NCI-H524 (cell line): ENCODE measurements around the gene TCAF1.

Experiments
- DNase-seq, 2 experiments: peaks; one replicate each; lab custom pipeline; 2025; lab: John Stamatoyannopoulos, UW

Gene TCAF1, protein sequence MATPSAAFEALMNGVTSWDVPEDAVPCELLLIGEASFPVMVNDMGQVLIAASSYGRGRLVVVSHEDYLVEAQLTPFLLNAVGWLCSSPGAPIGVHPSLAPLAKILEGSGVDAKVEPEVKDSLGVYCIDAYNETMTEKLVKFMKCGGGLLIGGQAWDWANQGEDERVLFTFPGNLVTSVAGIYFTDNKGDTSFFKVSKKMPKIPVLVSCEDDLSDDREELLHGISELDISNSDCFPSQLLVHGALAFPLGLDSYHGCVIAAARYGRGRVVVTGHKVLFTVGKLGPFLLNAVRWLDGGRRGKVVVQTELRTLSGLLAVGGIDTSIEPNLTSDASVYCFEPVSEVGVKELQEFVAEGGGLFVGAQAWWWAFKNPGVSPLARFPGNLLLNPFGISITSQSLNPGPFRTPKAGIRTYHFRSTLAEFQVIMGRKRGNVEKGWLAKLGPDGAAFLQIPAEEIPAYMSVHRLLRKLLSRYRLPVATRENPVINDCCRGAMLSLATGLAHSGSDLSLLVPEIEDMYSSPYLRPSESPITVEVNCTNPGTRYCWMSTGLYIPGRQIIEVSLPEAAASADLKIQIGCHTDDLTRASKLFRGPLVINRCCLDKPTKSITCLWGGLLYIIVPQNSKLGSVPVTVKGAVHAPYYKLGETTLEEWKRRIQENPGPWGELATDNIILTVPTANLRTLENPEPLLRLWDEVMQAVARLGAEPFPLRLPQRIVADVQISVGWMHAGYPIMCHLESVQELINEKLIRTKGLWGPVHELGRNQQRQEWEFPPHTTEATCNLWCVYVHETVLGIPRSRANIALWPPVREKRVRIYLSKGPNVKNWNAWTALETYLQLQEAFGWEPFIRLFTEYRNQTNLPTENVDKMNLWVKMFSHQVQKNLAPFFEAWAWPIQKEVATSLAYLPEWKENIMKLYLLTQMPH

DNA sequence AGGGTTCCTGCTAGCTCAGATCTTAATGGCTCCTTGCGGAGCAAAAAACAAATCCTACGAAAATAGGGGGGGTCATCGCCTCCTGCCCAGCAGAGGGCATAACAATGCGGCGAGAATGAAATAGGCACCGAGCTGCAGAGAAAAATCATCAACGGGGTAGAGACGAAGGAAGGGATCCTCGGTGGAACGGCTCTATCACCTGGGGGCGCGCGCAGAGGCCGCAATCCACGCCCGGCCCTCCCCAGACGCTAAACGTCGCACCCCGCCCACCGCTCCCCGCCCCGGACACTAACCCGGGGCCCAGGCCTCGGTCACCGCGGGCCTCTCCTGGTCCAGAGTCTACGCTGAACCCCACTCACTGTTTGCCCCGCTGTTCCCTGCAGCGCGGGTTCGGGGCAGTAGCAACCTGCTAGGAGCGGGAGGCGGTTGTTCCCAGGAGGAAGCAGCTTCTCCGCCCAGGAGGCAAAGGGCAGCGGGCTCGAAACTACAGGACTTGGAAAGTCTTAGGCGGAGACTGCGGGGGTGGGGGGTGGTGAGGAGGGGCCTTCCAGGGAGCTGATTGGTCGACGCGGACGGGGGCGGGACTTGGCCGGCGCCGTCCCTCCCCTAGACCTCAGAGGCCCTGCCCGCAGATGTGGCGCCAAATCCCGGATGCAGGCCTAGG lies at the start of gene TCAF1:
Gene TCAF1, minus strand, starts transcription at position 509 of the 664 bp plus-strand sequence. CDS start 25,568 bp downstream, outside the sequence.
- DNase-seq: peak; percentile 86 to 89

DNA sequence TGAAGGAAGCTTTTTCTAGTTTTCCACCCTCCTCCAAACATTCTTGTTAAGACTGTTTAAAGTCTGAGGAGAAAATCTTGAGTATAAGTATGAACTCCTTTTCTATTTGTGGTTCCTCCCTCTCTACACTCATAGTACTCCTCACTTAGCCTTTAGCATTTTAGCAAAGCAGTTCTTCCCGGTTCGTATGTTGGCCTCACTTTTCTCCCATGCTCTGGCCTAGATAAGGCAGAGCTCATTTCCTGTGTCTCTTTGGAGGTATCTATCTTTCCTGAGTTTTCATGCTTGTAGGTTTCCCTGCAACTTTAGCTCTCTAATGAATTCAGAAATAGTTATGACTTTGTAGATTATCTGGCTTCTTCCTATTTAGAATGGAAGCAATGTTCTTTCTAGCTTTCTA lies 46.8 kb upstream of the TCAF1 start:
- no peak for DNase-seq

DNA sequence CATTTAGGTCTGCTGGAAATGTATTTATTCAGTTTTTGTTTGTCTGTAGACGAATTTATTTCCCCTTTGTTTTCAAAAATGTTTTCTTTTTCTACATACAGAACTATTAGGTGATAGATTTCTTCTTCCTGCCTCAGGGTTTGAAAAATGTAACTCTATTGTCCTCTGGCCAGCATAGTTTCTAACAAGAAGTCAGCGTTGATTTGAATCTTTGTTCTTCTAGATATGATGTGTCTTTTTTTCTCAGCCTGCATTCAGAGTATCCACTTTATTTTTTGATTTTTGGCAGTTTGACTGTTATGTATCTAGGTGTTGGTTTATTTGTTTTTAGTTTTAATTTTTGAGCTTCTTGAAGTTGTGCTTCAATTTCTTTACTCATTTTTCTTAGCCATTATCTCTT lies 45.1 kb upstream of the TCAF1 start:
- no peak for DNase-seq

DNA sequence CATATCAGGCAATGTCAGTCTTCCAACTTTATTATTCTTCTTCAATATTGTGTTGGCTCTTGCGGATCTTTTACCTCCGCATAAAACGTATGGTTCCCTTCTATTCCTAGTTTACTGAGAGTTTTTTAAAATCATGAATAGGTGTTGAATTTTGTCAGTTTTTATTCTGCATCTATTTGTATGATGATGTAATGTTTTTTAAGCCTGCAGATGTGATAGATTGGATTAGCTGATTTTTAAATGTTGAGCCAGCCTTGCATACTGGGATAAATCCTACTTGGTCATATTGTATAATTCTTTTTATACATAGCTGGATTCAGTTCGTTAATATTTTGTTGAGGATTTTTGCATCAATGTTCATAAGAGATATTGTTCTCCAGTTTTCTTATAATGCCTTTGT lies 43.4 kb upstream of the TCAF1 start:
- DNase-seq: no peak

DNA sequence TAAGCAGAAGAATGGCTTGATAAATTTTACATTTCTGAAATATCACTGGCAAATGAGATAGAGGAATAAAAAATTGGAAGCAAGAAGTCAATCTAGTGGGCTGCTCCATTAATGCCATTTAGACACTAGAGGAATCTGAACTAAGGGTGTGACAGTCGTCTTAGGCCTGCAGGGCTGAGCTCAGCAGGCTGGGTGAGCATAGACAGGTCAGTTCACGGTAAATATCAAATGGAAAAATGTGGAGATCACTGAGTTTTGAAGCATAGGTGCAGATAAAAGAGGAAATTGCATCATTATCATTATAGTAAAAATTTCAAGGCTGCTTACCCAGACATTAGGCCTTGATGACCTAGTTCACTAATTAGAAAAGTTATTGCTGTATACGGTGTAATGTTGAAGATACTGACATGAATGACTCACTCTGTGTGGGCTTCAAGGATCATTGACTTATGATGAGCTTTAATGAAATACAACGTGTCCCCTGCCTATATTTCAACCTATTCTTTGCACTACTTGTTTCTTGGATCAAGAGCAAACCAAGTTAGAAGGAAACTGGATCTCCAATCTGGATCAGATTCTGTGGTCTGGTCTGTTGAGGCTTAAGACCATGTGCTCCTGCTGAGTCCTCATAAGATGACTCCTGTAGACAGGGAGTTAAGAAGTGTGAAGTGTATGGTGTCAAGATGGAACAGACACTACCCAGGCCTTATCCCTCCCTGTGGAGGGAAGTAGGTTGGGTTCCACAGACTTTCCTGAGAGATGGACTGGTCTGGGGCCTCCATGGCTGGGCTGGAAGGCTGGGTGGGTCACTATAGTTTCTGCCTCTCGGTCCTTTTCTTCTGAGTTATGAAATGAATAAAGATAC lies 36.6 kb upstream of the TCAF1 start:
- no peak for DNase-seq

DNA sequence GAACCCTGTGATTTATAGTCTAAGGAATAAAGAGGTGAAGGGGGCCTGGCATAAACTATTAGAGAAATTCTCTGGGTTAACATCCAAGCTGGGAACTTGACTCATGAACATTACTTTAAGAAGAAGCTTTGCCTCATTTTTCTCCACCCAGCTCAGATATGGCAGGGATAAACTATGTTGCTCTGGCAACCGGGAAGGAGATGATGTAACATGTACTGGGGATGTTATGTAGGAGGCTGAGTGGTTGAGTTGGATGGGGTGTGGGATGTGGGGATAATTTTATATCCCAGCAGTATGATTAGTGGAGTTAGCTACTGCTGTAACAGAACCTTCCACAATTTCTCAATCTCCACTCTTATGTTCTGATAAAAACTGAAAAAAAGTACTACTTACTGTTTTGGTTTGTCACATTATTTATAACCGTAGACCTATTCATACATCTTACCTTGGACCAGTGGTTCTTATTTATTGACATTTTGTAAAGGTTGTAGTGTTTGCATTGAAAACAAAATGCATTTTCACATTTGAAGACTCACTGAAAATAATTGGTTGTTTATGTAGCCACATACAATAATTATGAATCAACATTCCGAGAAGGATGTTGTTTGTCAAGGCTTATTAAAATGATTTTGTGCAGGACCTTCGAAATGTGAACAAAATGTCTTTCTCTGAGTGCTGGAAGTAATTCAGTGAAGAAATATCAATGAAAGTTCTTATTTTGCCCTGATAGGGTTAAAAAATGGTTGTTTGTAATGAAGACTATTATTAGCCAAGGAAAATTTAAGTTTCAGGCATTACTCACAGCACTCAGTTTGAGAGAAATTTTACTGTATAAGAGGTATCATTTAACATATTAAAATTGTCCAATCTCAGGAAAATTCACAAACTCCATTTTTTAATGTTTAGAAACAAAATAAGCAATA lies 34.4 kb upstream of the TCAF1 start:
- no peak for DNase-seq

DNA sequence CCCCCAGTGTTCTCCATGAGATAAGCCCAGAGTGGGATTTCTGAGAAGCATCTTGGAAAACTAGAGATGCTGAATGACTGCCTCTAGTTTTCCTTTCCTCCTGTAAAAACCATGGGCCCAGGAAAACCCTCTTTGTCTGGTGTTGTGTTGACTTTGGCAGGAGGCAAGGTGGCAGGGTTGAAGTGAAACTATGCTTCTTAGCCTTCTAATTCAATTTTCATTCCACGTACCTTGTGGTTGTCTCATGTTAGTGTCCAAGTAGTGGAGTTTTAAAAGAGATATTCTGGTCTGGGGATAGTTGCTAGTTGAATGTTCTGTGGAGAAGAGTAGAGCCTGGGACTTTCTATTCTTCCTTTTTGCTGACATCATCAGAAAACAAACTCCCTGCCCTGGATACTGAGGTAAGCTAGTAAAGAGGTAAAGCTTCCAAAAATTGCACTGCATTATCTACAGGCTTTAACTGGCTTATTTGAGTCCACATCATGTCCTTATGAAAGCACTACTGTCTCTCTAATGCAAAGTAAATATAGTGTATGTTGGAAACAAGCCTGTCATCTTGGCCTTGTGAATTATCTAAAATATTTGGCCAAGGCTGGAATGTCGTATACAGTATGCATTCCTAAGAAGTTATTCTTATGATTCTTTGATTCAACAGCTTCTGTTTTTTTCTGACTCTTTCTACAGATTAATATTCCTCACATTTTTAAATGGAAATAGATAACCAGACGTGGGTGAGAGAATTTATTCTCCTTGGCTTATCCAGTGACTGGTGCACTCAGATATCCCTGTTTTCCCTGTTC lies 32.8 kb upstream of the TCAF1 start, which contains the start of gene OR2F2:
Gene OR2F2, plus strand, starts transcription at position 708 of the 800 bp plus-strand sequence. Its CDS starts 0 bp downstream, at position 708.
- no peak for DNase-seq

DNA sequence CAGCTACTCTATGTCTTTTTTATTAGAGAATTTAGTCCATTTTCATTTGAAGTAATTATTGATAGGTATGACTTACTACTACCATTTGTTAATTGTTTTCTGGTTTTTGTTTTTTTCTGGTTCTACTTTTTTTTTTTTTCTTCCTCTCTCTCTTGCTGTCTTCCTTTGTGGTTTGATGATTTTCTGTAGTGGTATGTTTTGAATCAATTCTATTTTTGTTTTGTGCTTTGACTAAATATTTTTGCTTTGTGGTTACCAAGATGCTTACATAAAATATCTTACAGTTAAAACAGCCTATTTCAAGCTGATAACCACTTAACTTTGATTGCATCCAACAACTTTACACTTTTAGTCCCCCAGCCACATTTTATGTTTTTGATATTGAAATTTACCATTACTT lies 29.8 kb upstream of the TCAF1 start:
- DNase-seq: no peak

DNA sequence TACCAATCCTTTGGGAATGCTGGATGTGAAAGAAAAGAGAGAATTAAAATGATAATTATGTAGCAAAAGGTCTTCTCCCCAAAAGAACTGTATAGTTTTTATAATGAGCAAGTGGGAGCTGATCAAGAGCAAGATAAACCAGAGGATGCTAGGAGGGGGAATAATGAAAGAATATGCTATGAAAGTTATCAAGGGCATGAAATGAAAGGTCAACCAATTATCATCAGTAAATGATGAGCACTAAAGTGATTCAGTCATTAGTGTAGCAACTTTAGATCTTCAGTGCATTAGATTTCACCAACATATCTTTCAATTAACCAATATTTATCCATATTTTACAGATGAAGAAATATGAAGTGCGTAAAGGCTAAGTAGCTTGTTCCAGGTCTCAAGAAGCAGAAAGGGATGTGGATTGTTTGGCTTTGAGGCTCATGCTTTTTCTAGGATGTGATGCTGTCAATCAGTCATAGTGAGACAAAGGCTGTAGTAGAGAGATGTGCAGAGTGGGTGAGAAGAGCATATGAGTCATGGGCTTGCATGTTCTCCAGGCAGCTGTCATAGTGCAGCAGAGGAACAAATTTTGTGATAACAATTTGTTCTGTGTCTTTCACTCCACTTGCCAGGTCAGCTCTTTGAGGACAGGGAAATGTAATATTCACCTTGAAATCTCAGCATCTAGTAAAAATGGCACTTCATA lies 27.4 kb upstream of the TCAF1 start:
- DNase-seq: no peak

DNA sequence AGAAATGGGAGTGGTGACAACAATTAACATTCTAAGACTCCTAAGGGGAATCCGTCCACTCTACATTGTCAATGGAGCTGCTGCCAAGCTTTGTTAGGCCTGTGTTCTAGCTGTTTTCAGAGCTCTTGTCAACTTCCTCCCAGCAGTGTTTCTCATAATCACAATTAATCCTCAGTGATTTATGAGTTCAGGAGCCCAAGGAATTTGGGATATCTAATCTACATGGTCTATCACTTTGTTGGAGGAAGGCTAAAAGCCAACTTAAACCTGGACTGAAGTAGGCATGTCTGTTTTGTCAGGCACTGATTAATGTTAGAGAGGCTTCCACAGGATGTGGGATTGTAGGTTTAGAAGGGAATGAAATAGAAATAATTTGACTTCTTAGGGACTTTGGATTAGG lies 22.9 kb upstream of the TCAF1 start:
- no peak for DNase-seq

DNA sequence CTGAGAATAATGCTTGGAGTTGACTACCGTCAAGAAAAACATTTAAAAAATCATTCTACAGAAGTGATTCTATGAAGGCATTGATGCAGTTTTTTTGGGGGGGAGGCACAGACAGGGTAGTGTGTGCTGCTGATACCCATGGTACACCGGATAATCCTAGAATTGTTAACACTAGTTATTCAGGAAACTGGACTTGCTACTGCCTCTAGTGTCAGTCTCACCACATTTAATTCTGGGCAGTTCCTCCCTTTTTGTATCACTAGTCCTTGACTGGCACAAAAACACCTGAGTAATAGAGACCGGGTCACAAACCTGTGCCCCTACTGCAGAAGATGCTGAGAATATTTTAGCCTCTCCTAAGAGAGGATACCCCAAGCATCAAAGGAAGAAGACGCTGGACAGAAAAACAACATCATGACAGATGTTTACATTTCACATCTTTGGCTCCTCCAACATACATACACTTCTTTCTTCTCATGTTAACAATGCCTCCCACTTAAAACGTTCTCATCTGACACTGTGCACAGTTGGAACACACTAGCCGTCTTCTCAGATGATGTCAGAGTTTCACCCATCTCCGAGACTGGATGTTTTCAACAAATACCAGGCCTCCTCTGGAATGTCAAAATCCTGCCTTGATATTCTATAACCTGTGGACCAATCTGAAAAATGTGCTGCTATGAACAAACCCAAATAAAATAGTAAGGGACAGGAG lies 13.1 kb upstream of the TCAF1 start:
- no peak for DNase-seq

DNA sequence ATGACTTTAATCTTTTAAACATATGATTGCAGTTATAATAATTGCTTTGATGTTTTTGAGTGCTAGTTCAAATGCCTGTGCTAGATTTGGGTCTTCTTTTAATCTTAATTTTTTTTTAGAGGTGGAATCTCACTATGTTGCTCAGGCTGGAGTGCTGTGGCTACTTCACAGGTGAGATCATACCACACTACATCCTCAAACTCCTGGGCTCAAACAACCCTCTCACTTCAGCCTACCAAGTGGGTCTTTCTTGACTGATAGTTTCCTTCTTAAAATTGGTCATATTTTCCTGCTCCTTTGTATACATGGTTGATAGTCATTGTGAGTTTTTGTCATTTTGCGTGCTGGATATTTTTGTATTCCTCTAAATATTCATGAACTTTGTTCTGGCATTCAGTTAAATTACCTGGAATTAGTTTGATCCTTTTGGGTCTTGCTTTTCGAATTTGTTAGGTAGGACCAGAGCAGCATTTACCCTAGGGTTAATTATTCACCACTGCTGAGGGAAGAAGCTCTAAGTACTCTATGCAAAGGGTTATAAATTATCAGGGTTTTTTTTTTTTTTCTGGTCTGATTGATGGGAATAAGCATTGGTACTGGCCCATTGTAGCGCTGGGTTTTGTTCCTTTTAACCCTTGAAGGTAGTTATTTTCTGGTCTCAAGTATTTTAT lies 12.1 kb upstream of the TCAF1 start:
- no peak for DNase-seq

DNA sequence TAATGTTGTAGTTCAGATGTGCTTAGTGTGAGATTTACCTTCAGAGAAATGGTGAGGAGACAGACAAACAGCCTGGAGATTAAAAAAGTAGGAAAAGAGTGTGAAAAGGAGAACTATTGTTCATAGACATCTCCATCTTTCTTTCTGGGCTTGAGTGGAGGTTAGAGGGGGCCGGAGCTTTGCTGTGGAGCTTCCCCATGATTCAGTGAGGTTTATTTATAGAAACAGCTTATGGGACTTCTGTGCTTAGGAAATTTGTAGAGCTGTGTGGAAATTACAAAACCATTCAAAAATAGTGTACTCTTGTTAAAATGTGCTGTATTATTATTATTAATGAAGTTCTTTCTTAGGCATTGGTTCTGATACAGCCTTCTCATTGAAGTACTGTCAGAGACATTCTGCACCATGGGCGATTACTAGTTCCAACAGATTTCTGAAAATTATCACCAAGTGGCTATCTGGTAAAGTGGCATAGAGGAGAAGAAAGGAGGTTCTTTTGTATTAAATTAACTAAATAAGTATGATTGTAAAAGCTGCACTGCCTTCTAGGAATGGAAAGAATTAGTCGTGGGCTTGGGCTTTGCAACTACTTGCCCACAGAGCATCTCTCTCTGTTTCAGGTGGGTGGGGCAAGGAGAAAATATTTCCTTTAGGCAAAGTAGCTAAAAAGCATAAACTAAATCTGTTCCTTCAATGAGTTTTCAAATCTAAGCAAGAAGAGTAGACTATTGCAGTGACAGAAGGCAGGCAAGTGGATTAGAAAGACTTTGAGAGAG lies 8.7 kb upstream of the TCAF1 start:
- no peak for DNase-seq

DNA sequence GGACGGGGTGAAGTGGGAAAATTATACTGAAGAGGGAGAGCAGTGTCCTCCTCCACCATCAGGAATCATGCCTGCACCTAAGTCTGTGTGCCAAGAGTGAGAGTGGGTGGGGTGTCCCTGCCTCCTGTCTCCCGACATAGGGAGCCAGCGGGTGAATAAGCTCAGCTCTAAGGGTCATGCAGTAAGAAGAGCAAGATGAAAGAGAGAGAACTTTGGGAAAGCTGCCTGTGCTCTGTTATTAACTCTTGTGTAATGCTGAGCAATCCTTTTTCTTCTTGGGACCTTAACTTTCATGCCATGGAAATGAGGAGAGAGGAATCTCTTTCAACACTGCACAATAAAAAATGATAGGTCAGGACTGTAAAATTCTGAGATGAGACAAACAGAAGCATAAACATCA lies 7.9 kb upstream of the TCAF1 start:
- DNase-seq: no peak

DNA sequence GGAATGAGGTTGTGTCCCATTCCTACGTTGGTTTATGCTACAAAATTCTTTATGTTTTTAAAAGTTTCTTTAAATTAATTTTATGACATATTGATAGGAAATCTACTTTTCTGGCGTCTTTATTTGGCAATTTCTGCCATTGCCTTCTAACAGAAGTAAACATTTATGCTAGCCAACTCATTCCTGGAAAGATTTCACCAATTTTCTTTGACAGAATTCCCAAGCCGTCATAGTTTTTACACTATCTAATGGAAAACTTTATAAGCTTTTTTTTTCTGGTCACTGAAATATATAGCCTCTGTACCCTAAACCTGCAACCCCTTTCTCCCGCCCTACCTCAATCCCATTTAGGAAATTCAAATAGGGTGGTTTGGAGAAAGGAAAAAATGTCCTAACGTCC lies 6.1 kb upstream of the TCAF1 start:
- DNase-seq: no peak

DNA sequence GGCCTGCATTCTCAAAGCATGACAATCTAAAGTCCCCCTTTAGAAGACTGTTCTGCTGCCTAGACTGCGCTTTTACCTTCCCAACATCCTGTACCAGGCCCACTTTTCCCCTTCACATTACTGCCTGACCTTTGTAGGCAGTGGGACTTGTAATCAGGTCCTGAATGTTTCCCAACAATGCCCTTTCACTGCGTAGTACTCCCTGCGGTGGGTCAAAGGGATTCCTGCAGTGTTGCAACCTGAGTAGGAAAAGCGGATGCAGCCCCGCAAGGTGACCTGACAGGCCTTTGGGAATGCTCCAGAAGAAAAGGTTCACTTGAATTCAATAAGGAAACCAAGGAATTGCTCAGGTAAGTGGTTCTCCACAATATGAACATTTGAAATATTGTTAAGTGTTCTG lies 4.9 kb upstream of the TCAF1 start:
- DNase-seq: no peak

DNA sequence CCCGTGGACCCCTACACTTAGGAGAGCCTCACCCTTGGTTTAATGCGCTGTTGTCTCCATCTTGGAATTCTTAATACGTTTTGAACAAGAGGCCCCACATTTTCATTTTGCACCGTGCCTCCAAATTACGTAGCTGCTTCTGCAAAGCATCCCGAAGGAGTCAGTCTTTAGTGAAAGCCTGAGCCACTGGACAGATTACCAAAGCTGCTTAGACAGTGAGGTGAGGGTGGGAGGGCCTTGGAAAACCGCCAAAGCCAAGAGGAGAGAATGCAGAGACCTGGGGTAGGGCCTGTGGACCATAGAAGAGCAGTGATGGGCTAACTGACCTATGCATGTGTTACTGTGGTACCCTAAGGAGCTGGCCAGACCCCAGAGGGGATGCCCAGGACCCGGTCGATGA lies 4.2 kb upstream of the TCAF1 start:
- no peak for DNase-seq
